H9 (cell line): ENCODE data around the gene VPS72. TPM values are rescaled to one million over a fixed set of nuclear protein-coding genes. Genes with fewer than 3 reads are reported as not detected.
A peak's percentile ranks its signal among the peaks of the same experiment; 100 is the strongest.

ENCODE experiments used
- DNase-seq: peaks from one replicate; pipeline ENCODE4 v3.0.0-alpha.2; 2017
- H2AFZ ChIP-seq: one replicate; pipeline ENCODE4 v1.6.1; 2013; ENCODE audit warnings: mild to moderate bottlenecking, low read length, control low read depth, moderate library complexity
- H2AK5ac ChIP-seq: 2 replicates; pipeline ENCODE4 v1.6.1; 2013; ENCODE audit warnings: low read length, control low read depth, mixed read lengths; ENCODE audit not compliant: insufficient read length
- H2BK120ac ChIP-seq: one replicate; pipeline ENCODE4 v1.6.1; 2013; ENCODE audit warnings: low read depth, mild to moderate bottlenecking, low read length, control low read depth, inconsistent platforms; ENCODE audit not compliant: poor library complexity, severe bottlenecking
- H2BK12ac ChIP-seq: 2 replicates; pipeline ENCODE4 v1.6.1; 2013; ENCODE audit warnings: low read length, control low read depth, mixed read lengths, low read depth; ENCODE audit not compliant: insufficient read length
- H2BK15ac ChIP-seq: 2 replicates; pipeline ENCODE4 v1.6.1; 2013; ENCODE audit warnings: low read depth, low read length, control low read depth
- H2BK20ac ChIP-seq: one replicate; pipeline ENCODE4 v1.6.1; 2013; ENCODE audit warnings: low read depth, mild to moderate bottlenecking, low read length, control low read depth, inconsistent platforms; ENCODE audit not compliant: poor library complexity, severe bottlenecking
- H2BK5ac ChIP-seq: 2 replicates; pipeline ENCODE4 v1.6.1; 2013; ENCODE audit warnings: low read length, control low read depth, mixed read lengths; ENCODE audit not compliant: insufficient read length
- H3K14ac ChIP-seq: 2 replicates; pipeline ENCODE4 v1.6.1; 2013; ENCODE audit warnings: low read length, control low read depth; ENCODE audit not compliant: insufficient read depth
- H3K18ac ChIP-seq: 2 replicates; pipeline ENCODE4 v1.6.1; 2013; ENCODE audit warnings: low read depth, mild to moderate bottlenecking, mixed read lengths, low read length, control low read depth; ENCODE audit not compliant: insufficient read length
- H3K23ac ChIP-seq: 2 replicates; pipeline ENCODE4 v1.6.1; 2013; ENCODE audit warnings: low read length, control low read depth, mixed read lengths, low read depth; ENCODE audit not compliant: insufficient read length
- H3K23me2 ChIP-seq: 2 replicates; pipeline ENCODE4 v1.6.1; 2013; ENCODE audit warnings: low read depth, mild to moderate bottlenecking, mixed read lengths, low read length, control low read depth; ENCODE audit not compliant: insufficient read length, poor library complexity, severe bottlenecking
- H3K27ac ChIP-seq: 2 replicates; pipeline ENCODE4 v1.5.1; 2013; ENCODE audit warnings: low read length, control low read depth, mixed read lengths, low read depth; ENCODE audit not compliant: insufficient read length
- H3K27me3 ChIP-seq: 2 replicates; pipeline ENCODE4 v1.6.1; 2013; ENCODE audit warnings: low read length, control low read depth, inconsistent platforms; ENCODE audit not compliant: insufficient read depth
- H3K4ac ChIP-seq: 2 replicates; pipeline ENCODE4 v1.6.1; 2013; ENCODE audit warnings: low read depth, mild to moderate bottlenecking, control low read depth, inconsistent platforms, low read length, moderate library complexity
- H3K4me1 ChIP-seq: 2 replicates; pipeline ENCODE4 v1.6.1; 2013; ENCODE audit warnings: low read length, control low read depth, inconsistent platforms; ENCODE audit not compliant: insufficient read depth
- H3K4me2 ChIP-seq: 2 replicates; pipeline ENCODE4 v1.6.1; 2013; ENCODE audit warnings: low read length, control low read depth, mixed read lengths; ENCODE audit not compliant: insufficient read length, insufficient read depth
- H3K56ac ChIP-seq: 2 replicates; pipeline ENCODE4 v1.6.1; 2013; ENCODE audit warnings: low read depth, mild to moderate bottlenecking, mixed read lengths, low read length, control low read depth; ENCODE audit not compliant: insufficient read length
- H3K79me1 ChIP-seq: 2 replicates; pipeline ENCODE4 v1.6.1; 2013; ENCODE audit warnings: low read depth, mild to moderate bottlenecking, moderate library complexity, low read length, control low read depth, inconsistent platforms; ENCODE audit not compliant: insufficient read depth, poor library complexity, severe bottlenecking
- H3K79me2 ChIP-seq: 2 replicates; pipeline ENCODE4 v1.6.1; 2013; ENCODE audit warnings: low read length, control low read depth, inconsistent platforms; ENCODE audit not compliant: insufficient read depth
- H3K9ac ChIP-seq: 2 replicates; pipeline ENCODE4 v1.6.1; 2013; ENCODE audit warnings: low read length, control low read depth, mixed read lengths; ENCODE audit not compliant: insufficient read length; ENCODE audit errors: extremely low read depth
- H3K9me3 ChIP-seq: one replicate; pipeline ENCODE4 v1.6.1; 2013; ENCODE audit warnings: low read depth, low read length, inconsistent platforms; ENCODE audit not compliant: control insufficient read depth
- H3T11ph ChIP-seq: one replicate; pipeline ENCODE4 v1.6.1; 2013; ENCODE audit warnings: mild to moderate bottlenecking, low read length, control low read depth, inconsistent platforms
- H4K20me1 ChIP-seq: one replicate; pipeline ENCODE4 v1.6.1; 2013; ENCODE audit not compliant: control insufficient read depth, insufficient read length, insufficient read depth
- H4K5ac ChIP-seq: 2 replicates; pipeline ENCODE4 v1.6.1; 2013; ENCODE audit warnings: low read depth, mild to moderate bottlenecking, mixed read lengths, low read length, control low read depth; ENCODE audit not compliant: insufficient read length
- H4K8ac ChIP-seq: replicated peaks from 2 replicates; pipeline ENCODE4 v1.6.1; 2013; ENCODE audit warnings: low read length, control low read depth, mixed read lengths, low read depth; ENCODE audit not compliant: insufficient read length
- H4K91ac ChIP-seq: 2 replicates; pipeline ENCODE4 v1.6.1; 2013; ENCODE audit warnings: low read depth, mild to moderate bottlenecking, moderate library complexity, mixed read lengths, low read length, control low read depth; ENCODE audit not compliant: insufficient read length
- H3K27ac Mint-ChIP-seq, 3 experiments: 2 replicates in 2 of 3; 3 replicates in 1 of 3; pipeline ENCODE4 v1.8.0; 2020 to 2021; ENCODE audit warnings: mixed read lengths in 3 of 3, mild to moderate bottlenecking in 1 of 3, moderate library complexity in 1 of 3
- H3K27me3 Mint-ChIP-seq: 2 replicates; pipeline ENCODE4 v1.8.0; 2021; ENCODE audit warnings: low read depth, mild to moderate bottlenecking, moderate library complexity, mixed read lengths
- H3K36me3 Mint-ChIP-seq, 3 experiments: 2 replicates in 2 of 3; 3 replicates in 1 of 3; pipeline ENCODE4 v1.8.0; 2020 to 2021; ENCODE audit warnings: low read depth in 3 of 3, mixed read lengths in 3 of 3; ENCODE audit not compliant: insufficient read depth in 1 of 3
- H3K4me1 Mint-ChIP-seq, 2 experiments: 2 replicates each; pipeline ENCODE4 v1.8.0; 2020; ENCODE audit warnings: mixed read lengths in 2 of 2
- H3K4me3 Mint-ChIP-seq, 2 experiments: 2 replicates in 1 of 2; 3 replicates in 1 of 2; pipeline ENCODE4 v1.8.0; 2020 to 2021; ENCODE audit warnings: mild to moderate bottlenecking in 2 of 2, mixed read lengths in 2 of 2, moderate library complexity in 1 of 2
- H3K9me3 Mint-ChIP-seq, 2 experiments: 2 replicates in 1 of 2; 3 replicates in 1 of 2; pipeline ENCODE4 v1.8.0; 2020; ENCODE audit warnings: mild to moderate bottlenecking in 2 of 2, mixed read lengths in 2 of 2, moderate library complexity in 1 of 2
- CTCF ChIP-seq: fragments of 200-600 bp; sonication (generic); conservative IDR thresholded peaks from 3 replicates; pipeline ENCODE4 v1.8.0; 2021; ENCODE audit warnings: antibody characterized with exemption, mild to moderate bottlenecking
- WGBS: extraction: QIAGEN DNeasy Blood & Tissue Kit; methylation state at CpG from one replicate; pipeline ENCODE4 v1.1.7; 2013; ENCODE audit warnings: missing lambda C conversion rate, low lambda C conversion rate, mixed read lengths; ENCODE audit not compliant: insufficient read length; ENCODE audit errors: extremely low coverage; 5-methylcytosine and 5-hydroxymethylcytosine counted together
- total RNA-seq: library from RNA; stranded (reverse); gene quantifications from 2 replicates; pipeline ENCODE4 v1.2.1, GENCODE V29; 2021

The VPS72 gene
- total RNA-seq, 1 experiment from 2014 or later = 91.4 TPM

- Histone ChIP-seq H2AK5ac (no peak overlapping the region), H3K4me1 (peaks cover 22% of the 10 kb centered on the region; the same call in 1 of the 2 replicates), H3K9me3 (no peaks in the 10 kb centered on the region), H3K56ac (no peak overlapping the region), H3K27ac (no peak overlapping the region), H4K8ac (no peak overlapping the region), H3K79me2 (no peaks in the 10 kb centered on the region), H3T11ph (no peak overlapping the region), H3K4ac (no peak overlapping the region), H2BK5ac (no peak overlapping the region), H2BK120ac (no peak overlapping the region), H4K5ac (no peak overlapping the region), H3K27me3 (no peaks in the 10 kb centered on the region; the same call in 1 of the 2 replicates), H3K18ac (no peak overlapping the region), H3K4me2 (peak overlapping the region; percentile 90), H4K91ac (no peak overlapping the region), H2BK20ac (no peak overlapping the region), H2AFZ (no peak overlapping the region), H3K79me1 (no peaks in the 10 kb centered on the region), H3K23ac (no peak overlapping the region), H3K23me2 (peaks cover 24% of the 10 kb centered on the region), H2BK15ac (no peak overlapping the region), H2BK12ac (no peak overlapping the region), H4K20me1 (peaks cover 4% of the 10 kb centered on the region), H3K9ac (peak overlapping the region; percentile 40), H3K14ac (no peak overlapping the region; the same call in 1 of the 2 replicates)
- no peak for DNase-seq
- no CpG with 5 or more reads among the region's 7 CpGs for WGBS
- Mint-ChIP-seq H3K27me3 (peaks cover 31% of the 10 kb centered on the region), H3K9me3 (no peaks in the 10 kb centered on the region), H3K4me1 (peaks cover 34 to 42% of the 10 kb centered on the region in 2 experiments), H3K27ac (no peak overlapping the region), H3K36me3 (no peaks in the 10 kb centered on the region; a peak in 1 of 7 replicates), H3K4me3 (peak overlapping the region; percentile 85 to 86)
- no peak for TF ChIP-seq CTCF
Observed at GRCh38 chr1:151147132-151147503, 42.9 kb downstream of the VPS72 start.
